ENCODE measurements around the gene HNF4A.
A peak's percentile ranks its signal among the peaks of the same experiment; 100 is the strongest.

Gene HNF4A

GRCh38 chr20:44426879-44427790, 71.6 kb downstream of the HNF4A start:
- DNase-seq = no peak

- DNase-seq = no peak
Measured at GRCh38 chr20:44427804-44428173, 72.3 kb downstream of the HNF4A start.

GRCh38 chr20:44428174-44429016, 72.9 kb downstream of the HNF4A start:
- DNase-seq = no peak

- DNase-seq = no peak
Measured at GRCh38 chr20:44429017-44429339, 73.5 kb downstream of the HNF4A start.

- no peak for DNase-seq
Measured at GRCh38 chr20:44429419-44430269, 74.1 kb downstream of the HNF4A start.

GRCh38 chr20:44430270-44431065, 75.0 kb downstream of the HNF4A start:
- DNase-seq = no peak

GRCh38 chr20:44431118-44431501, 75.6 kb downstream of the HNF4A start:
- no peak for DNase-seq

- no peak for DNase-seq
Measured at GRCh38 chr20:44431502-44432234, 76.2 kb downstream of the HNF4A start.

- DNase-seq = no peak
Measured at GRCh38 chr20:44432618-44433577, 77.4 kb downstream of the HNF4A start.

GRCh38 chr20:44433751-44434538, 78.4 kb downstream of the HNF4A start:
- no peak for DNase-seq

GRCh38 chr20:44435630-44436335, 80.3 kb downstream of the HNF4A start:
- no peak for DNase-seq

GRCh38 chr20:44436393-44436792, 80.9 kb downstream of the HNF4A start:
- no peak for DNase-seq

GRCh38 chr20:44437497-44437896, 82.0 kb downstream of the HNF4A start:
- no peak for DNase-seq

GRCh38 chr20:44438782-44439181, 83.3 kb downstream of the HNF4A start:
- DNase-seq = peak; percentile 4

GRCh38 chr20:44439318-44439717, 83.8 kb downstream of the HNF4A start:
- DNase-seq = no peak

- no peak for DNase-seq
Measured at GRCh38 chr20:44442298-44443070, 87.0 kb downstream of the HNF4A start.

- DNase-seq = no peak
Measured at GRCh38 chr20:44445742-44446710, 90.5 kb downstream of the HNF4A start.
